Thoracic aorta (tissue), 2 donors: ENCODE measurements around the gene SDR9C7. TPM values are rescaled to one million over a fixed set of nuclear protein-coding genes. Genes with fewer than 3 reads are reported as not detected.
"Not testable (repeated sequence)": the region's sequence is repeated elsewhere in the genome, so short reads cannot be mapped to it uniquely, and the experiment has no call there.

Experiments used
- ATAC-seq: fragments of 150-250 bp; one replicate; pipeline ENCODE4 v1.8.0; 2017; ENCODE audit warnings: low read depth; ENCODE audit not compliant: insufficient number of reproducible peaks, low FRiP score
- DNase-seq: peaks from one replicate; pipeline ENCODE4 v3.0.0-alpha.2; 2020; ENCODE audit warnings: low spot score
- H3K27ac ChIP-seq, 2 donors: fragments of 200-600 bp; sonication (generic); 1 replicate in 1 of 2; 2 replicates in 1 of 2; pipeline ENCODE4 v1.5.1; 2016; ENCODE audit warnings: mild to moderate bottlenecking in 2 of 2, moderate library complexity in 2 of 2
- H3K27me3 ChIP-seq: fragments of 200-600 bp; sonication (generic); replicated peaks from 2 replicates; pipeline ENCODE4 v1.6.0; 2016; ENCODE audit warnings: mild to moderate bottlenecking; ENCODE audit not compliant: insufficient read depth
- H3K36me3 ChIP-seq: fragments of 200-600 bp; sonication (generic); one replicate; pipeline ENCODE4 v1.5.1; 2016
- H3K4me1 ChIP-seq, 2 donors: fragments of 200-600 bp; sonication (generic); 1 replicate in 1 of 2; 2 replicates in 1 of 2; pipeline versions ENCODE4 v1.5.1 to v1.6.0; 2016; ENCODE audit warnings: low read depth in 2 of 2, mild to moderate bottlenecking in 1 of 2; ENCODE audit not compliant: control insufficient read depth in 1 of 2
- H3K4me3 ChIP-seq: fragments of 200-600 bp; sonication (generic); 2 replicates; pipeline ENCODE4 v1.5.1; 2016; ENCODE audit warnings: mild to moderate bottlenecking
- H3K9me3 ChIP-seq: fragments of 200-600 bp; sonication (generic); 2 replicates; pipeline ENCODE4 v1.5.1; 2016
- total RNA-seq, 2 donors: library from RNA; depleted of rRNA; stranded (reverse); fragments of >200 nt; gene quantifications; one replicate each; pipeline versions ENCODE4 v1.1.0 to v1.2.3, GENCODE V29; 2016
- TF ChIP-seq, protein P1 (sequence below): fragments of 200-600 bp; sonication (generic); IDR thresholded peaks from one replicate; pipeline ENCODE4 v1.5.1; 2019; ENCODE audit warnings: antibody characterized with exemption

The SDR9C7 gene
- total RNA-seq, 2 donors from 2014 or later = 0.27 TPM; not detected in 1

DNA sequence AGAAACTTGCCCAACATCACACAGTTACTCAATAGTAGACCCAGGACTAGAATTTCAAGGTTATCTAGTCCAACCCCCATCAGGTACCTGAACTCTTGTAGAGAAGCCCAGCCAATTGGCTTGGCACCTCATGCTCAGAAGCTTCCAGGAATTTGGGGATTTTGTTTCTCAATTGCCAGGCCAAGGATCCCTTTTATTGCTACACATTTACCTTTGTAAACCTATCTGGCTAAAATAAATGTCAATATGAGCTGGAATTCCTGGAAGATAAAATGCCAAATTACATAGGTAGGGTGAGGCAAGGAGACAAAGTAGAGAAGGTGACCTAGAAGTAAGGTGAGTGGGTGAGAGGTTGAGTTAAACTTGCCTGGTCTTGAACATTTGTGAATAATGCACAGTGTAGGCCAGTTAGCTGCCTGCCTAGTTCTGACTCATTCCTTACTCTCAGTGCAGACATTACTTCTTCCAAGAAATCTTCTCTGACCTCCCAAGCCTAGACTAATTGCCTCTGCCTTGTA is 36.3 kb downstream of the SDR9C7 start:
- Histone ChIP-seq H3K4me3 (no peak overlapping the region), H3K9me3 (peaks cover 13% of the 10 kb centered on the region), H3K36me3 (no peaks in the 10 kb centered on the region), H3K4me1 (no peaks in the 10 kb centered on the region), H3K27ac (no peak overlapping the region), H3K27me3 (no peaks in the 10 kb centered on the region)
- DNase-seq = no peak
- no peak for ATAC-seq
- TF ChIP-seq, protein P1, sequence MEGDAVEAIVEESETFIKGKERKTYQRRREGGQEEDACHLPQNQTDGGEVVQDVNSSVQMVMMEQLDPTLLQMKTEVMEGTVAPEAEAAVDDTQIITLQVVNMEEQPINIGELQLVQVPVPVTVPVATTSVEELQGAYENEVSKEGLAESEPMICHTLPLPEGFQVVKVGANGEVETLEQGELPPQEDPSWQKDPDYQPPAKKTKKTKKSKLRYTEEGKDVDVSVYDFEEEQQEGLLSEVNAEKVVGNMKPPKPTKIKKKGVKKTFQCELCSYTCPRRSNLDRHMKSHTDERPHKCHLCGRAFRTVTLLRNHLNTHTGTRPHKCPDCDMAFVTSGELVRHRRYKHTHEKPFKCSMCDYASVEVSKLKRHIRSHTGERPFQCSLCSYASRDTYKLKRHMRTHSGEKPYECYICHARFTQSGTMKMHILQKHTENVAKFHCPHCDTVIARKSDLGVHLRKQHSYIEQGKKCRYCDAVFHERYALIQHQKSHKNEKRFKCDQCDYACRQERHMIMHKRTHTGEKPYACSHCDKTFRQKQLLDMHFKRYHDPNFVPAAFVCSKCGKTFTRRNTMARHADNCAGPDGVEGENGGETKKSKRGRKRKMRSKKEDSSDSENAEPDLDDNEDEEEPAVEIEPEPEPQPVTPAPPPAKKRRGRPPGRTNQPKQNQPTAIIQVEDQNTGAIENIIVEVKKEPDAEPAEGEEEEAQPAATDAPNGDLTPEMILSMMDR = no peak

DNA sequence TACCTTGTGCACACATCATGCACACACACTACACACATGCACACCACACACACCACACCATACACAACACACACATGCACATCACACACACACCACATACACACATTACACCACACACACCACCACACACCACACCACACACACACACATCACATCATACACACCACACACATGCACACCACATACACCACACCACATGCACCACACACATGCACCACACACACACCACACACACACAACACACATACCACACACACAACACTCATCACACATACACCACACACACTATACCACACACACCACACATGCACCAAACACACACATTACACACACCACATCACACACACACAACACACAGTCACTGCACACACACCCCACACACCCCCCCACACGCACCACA is 38.1 kb downstream of the SDR9C7 start:
- no peak for DNase-seq
- Histone ChIP-seq H3K9me3 (peaks cover 10% of the 10 kb centered on the region), H3K4me3 (no peak overlapping the region), H3K27me3 (no peaks in the 10 kb centered on the region), H3K4me1 (no peaks in the 10 kb centered on the region), H3K27ac (no peak overlapping the region), H3K36me3 (no peaks in the 10 kb centered on the region)
- ATAC-seq = no peak
- TF ChIP-seq, protein P1 = no peak

DNA sequence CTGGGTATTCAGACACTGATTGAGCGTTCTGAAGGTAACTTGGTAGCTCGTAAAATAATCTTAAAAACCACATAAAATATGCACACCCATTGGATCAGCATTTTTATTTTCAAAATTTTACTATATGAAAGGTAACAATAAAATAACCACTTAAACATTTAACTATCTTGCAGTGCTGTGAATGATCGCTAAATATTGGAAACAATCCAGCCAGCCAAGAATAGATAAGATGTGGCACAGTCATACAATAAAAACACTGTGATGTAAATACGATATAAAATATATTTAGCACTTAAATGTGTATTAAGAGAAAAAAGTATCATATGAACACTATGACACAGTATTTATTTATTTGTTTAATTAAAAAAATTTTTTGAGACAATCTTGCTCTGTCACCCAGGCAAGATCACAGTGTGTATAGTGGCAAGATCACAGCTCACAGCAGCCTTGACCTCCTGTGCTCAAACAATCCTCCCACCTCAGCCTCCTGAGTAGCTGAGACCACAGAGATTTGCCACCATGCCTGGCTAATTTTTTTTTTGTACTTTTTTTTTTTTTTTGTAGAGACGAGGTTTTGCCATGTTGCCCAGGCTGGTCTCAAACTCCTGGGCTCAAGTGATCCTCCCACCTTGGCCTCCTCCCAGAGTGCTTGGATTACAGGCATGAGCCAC is 39.4 kb downstream of the SDR9C7 start:
- H3K27me3 ChIP-seq = no peaks in the 10 kb centered on the region
- H3K27ac ChIP-seq = no peak overlapping the region
- TF ChIP-seq, protein P1 = no peak
- no peaks in the 10 kb centered on the region for H3K9me3 ChIP-seq
- no peaks in the 10 kb centered on the region for H3K4me1 ChIP-seq
- no peak overlapping the region for H3K4me3 ChIP-seq
- H3K36me3 ChIP-seq = no peaks in the 10 kb centered on the region
- no peak for ATAC-seq
- DNase-seq = no peak

DNA sequence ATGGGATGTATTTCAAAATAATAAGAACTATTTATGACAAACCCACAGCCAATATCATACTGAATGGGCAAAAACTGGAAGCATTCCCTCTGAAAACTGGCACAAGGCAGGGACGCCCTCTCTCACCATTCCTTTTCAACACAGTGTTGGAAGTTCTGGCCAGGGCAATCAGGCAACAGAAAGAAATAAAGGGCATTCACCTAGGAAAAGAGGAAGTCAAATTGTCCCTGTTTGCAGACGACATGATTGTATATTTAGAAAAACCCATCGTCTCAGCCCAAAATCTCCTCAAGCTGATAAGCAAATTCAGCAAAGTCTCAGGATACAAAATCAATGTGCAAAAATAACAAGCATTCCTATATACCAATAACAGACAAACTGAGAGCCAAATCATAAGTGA is 42.3 kb downstream of the SDR9C7 start:
- H3K36me3 ChIP-seq, H3K9me3 ChIP-seq, DNase-seq, H3K27me3 ChIP-seq, H3K4me1 ChIP-seq, H3K4me3 ChIP-seq, H3K27ac ChIP-seq, ATAC-seq: not testable (repeated sequence)

DNA sequence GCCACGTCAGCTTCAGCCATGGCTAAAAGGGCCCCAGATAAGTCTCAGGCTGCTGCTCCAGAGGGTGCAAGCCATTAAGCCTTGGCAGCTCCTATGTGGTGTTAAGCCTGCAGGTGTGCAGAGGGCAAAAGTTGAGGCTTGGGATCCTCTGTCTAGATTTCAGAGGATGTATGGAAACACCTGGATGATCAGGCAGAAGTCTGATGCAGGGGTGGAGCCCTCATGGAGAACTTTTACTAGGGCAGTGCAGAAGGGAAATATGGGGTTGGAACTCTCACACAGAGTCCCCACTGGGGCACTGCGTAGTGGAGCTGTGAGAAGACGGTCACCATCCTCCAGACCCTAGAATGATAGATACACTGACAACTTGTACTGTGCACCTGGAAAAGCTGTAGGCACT is 47.9 kb downstream of the SDR9C7 start:
- DNase-seq = no peak
- H3K27me3 ChIP-seq = no peaks in the 10 kb centered on the region
- no peaks in the 10 kb centered on the region for H3K36me3 ChIP-seq
- no peak overlapping the region for H3K4me3 ChIP-seq
- no peaks in the 10 kb centered on the region for H3K4me1 ChIP-seq
- ATAC-seq = no peak
- H3K9me3 ChIP-seq = no peaks in the 10 kb centered on the region
- no peak overlapping the region for H3K27ac ChIP-seq
- TF ChIP-seq, protein P1 = no peak

DNA sequence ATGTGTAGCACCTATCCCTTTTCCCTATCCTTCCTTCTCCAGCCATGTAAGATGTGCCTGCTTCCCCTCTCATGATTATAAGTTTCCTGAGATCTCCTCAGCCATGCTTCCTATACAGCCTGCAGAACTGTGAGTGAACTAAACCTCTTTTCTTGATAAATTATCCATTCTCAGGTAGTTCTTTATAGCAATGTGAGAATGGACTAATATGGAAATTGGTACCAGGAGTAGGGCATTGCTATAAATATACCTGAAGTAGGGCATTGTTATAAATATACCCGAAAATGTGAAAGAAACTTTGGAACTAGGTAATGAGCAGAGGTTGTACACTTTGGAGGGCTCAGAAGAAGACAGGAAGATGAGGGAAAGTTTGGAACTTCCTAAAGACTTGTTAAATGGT is 48.9 kb downstream of the SDR9C7 start:
- H3K9me3 ChIP-seq = no peaks in the 10 kb centered on the region

More for the DNA sequence above, 48.9 kb downstream of the SDR9C7 start:
- ATAC-seq (no peak), DNase-seq (no peak)
- Histone ChIP-seq H3K27ac (no peak overlapping the region), H3K4me1 (no peaks in the 10 kb centered on the region), H3K4me3 (no peak overlapping the region), H3K27me3 (no peaks in the 10 kb centered on the region), H3K36me3 (no peaks in the 10 kb centered on the region)
- TF ChIP-seq, protein P1 = no peak
